ENCODE measurements around the gene METTL24. TPM values are rescaled to one million over a fixed set of nuclear protein-coding genes. Genes with fewer than 3 reads are reported as not detected.

METTL24 gene
- total and polyA plus RNA-seq, 2 donors (not counting 1 experiment from before 2014, with no cell fraction given) = 0.18 to 2.6 TPM

- Histone ChIP-seq H3K4me3 (replicated peaks in 1 of 4; ENCODE audit: control extremely low read depth in 1 of 4, insufficient read depth in 1 of 4, low read depth in 3 of 4, low read length in 4 of 4) (no peak overlapping the region), H3K27ac (ENCODE audit: insufficient read depth, low read length) (no peak overlapping the region), H3K9me3 (ENCODE audit: control insufficient read depth, insufficient read depth, low read depth, low read length) (no peaks in the 10 kb centered on the region), H2AFZ (ENCODE audit: low read length) (no peak overlapping the region), H3K9ac (ENCODE audit: insufficient read depth, low read length) (no peak overlapping the region), H3K4me2 (ENCODE audit: extremely low read depth, insufficient read depth, low read length) (no peak overlapping the region), H3K4me1 (ENCODE audit: control insufficient read depth, extremely low read depth, insufficient read depth, low read length) (peaks cover 12% of the 10 kb centered on the region), H3K36me3 (ENCODE audit: control insufficient read depth, insufficient read depth, low read length) (no peaks in the 10 kb centered on the region), H3K27me3 (ENCODE audit: control insufficient read depth, insufficient read depth, low read length) (peaks cover 3% of the 10 kb centered on the region), H3K79me2 (ENCODE audit: control insufficient read depth, insufficient read depth, low read length) (no peaks in the 10 kb centered on the region), H4K20me1 (ENCODE audit: control insufficient read depth, extremely low read depth, insufficient read depth, low read length) (no peaks in the 10 kb centered on the region)
- TF ChIP-seq CTCF (conservative IDR thresholded peaks at IDR 0.05 in 1 of 2, IDR thresholded peaks at IDR 0.05 in 1 of 2; ENCODE audit: low read depth in 1 of 2, low read length in 2 of 2) (no peak), EZH2 (IDR thresholded peaks at IDR 0.05; ENCODE audit: low read length, missing control alignments) (no peak)
- DNase-seq (ENCODE audit: low read depth in 2 of 2) = no peak
Observed at GRCh38 chr6:110326057-110326456, 32.1 kb downstream of the METTL24 start.

GRCh38 chr6:110325197-110325596, 33.0 kb downstream of the METTL24 start:
- Histone ChIP-seq H3K4me1 (ENCODE audit: control insufficient read depth, extremely low read depth, insufficient read depth, low read length) (peaks cover 8% of the 10 kb centered on the region), H3K27me3 (ENCODE audit: control insufficient read depth, insufficient read depth, low read length) (peaks cover 3% of the 10 kb centered on the region), H4K20me1 (ENCODE audit: control insufficient read depth, extremely low read depth, insufficient read depth, low read length) (no peaks in the 10 kb centered on the region), H3K27ac (ENCODE audit: insufficient read depth, low read length) (no peak overlapping the region), H3K36me3 (ENCODE audit: control insufficient read depth, insufficient read depth, low read length) (no peaks in the 10 kb centered on the region), H3K4me3 (replicated peaks in 1 of 4; ENCODE audit: control extremely low read depth in 1 of 4, insufficient read depth in 1 of 4, low read depth in 3 of 4, low read length in 4 of 4) (no peak overlapping the region), H2AFZ (ENCODE audit: low read length) (no peak overlapping the region), H3K9ac (ENCODE audit: insufficient read depth, low read length) (no peak overlapping the region), H3K9me3 (ENCODE audit: control insufficient read depth, insufficient read depth, low read depth, low read length) (no peaks in the 10 kb centered on the region), H3K79me2 (ENCODE audit: control insufficient read depth, insufficient read depth, low read length) (no peaks in the 10 kb centered on the region), H3K4me2 (ENCODE audit: extremely low read depth, insufficient read depth, low read length) (no peak overlapping the region)
- TF ChIP-seq EZH2 (IDR thresholded peaks at IDR 0.05; ENCODE audit: low read length, missing control alignments) (no peak), CTCF (conservative IDR thresholded peaks at IDR 0.05 in 1 of 2, IDR thresholded peaks at IDR 0.05 in 1 of 2; ENCODE audit: low read depth in 1 of 2, low read length in 2 of 2) (no peak)
- DNase-seq (ENCODE audit: low read depth in 2 of 2) = peak; percentile 12 to 96

- Histone ChIP-seq H3K27ac (ENCODE audit: insufficient read depth, low read length) (no peak overlapping the region), H2AFZ (ENCODE audit: low read length) (no peak overlapping the region), H3K79me2 (ENCODE audit: control insufficient read depth, insufficient read depth, low read length) (no peaks in the 10 kb centered on the region), H3K36me3 (ENCODE audit: control insufficient read depth, insufficient read depth, low read length) (no peaks in the 10 kb centered on the region), H3K4me1 (ENCODE audit: control insufficient read depth, extremely low read depth, insufficient read depth, low read length) (peaks cover 6% of the 10 kb centered on the region), H3K4me2 (ENCODE audit: extremely low read depth, insufficient read depth, low read length) (no peak overlapping the region), H3K27me3 (ENCODE audit: control insufficient read depth, insufficient read depth, low read length) (peaks cover 3% of the 10 kb centered on the region), H4K20me1 (ENCODE audit: control insufficient read depth, extremely low read depth, insufficient read depth, low read length) (no peaks in the 10 kb centered on the region), H3K4me3 (replicated peaks in 1 of 4; ENCODE audit: control extremely low read depth in 1 of 4, insufficient read depth in 1 of 4, low read depth in 3 of 4, low read length in 4 of 4) (no peak overlapping the region), H3K9me3 (ENCODE audit: control insufficient read depth, insufficient read depth, low read depth, low read length) (no peaks in the 10 kb centered on the region), H3K9ac (ENCODE audit: insufficient read depth, low read length) (no peak overlapping the region)
- peak in 1 of 2 donors; percentile 11 for DNase-seq (ENCODE audit: low read depth in 2 of 2)
- TF ChIP-seq EZH2 (IDR thresholded peaks at IDR 0.05; ENCODE audit: low read length, missing control alignments) (no peak), CTCF (conservative IDR thresholded peaks at IDR 0.05 in 1 of 2, IDR thresholded peaks at IDR 0.05 in 1 of 2; ENCODE audit: low read depth in 1 of 2, low read length in 2 of 2) (no peak)
Observed at GRCh38 chr6:110324548-110324947, 33.6 kb downstream of the METTL24 start.

Measured in fibroblast of lung (primary cell).